OCI-M2 (cell line): Measurements from ENCODE around the gene TNFAIP8L1.
"Not testable (repeated sequence)": the region's sequence is repeated elsewhere in the genome, so short reads cannot be mapped to it uniquely, and the experiment has no call there.

Source experiments
- DNase-seq: peaks from one replicate; lab custom pipeline; 2025; ENCODE audit not compliant: unreplicated experiment; lab: John Stamatoyannopoulos, UW

The TNFAIP8L1 gene

GRCh38 chr19:4638828-4639530, at the start of gene TNFAIP8L1:
Gene TNFAIP8L1 (plus strand): TSS chr19:4639516. CDS start chr19:4651870, 12,354 bp downstream.
- DNase-seq, result peak; percentile 82

DNA sequence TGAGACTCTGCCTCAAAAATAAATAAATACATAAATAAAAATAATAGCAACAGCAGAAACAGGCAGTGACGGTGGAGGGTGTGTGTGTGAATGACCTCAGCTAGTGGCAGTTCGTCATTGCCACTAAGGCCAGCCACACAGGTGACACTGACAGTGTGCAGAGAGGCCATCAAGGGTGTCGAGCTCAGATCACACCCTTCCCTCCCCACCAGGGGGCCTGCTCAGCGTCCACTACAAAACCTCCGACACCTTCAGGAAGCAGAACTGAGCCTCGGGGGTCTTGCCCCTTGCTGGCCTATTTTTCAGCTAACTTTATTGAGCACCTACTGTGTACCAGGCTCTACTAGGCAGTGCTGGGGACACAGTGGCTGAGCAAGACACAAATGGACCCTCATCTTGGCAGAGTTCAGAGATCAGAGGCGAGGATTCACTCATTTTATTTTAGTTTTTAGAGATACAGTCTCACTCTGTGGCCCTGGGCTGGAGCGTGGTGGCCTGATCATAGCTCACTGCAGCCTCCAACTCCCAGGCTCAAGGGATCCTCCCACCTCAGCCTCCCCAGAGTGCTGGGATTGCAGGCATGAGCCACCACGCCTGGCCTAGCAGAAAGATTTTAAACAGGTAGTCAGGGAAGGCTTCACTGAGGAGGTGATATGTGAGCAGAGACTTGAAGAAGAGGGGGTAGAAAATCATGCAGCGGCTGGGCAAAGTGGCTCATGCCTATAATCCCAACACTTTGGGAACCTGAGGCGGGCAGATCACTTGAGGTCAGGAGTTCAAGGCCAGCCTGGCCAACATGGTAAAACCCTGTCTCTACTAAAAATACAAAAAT, 49.5 kb upstream of the TNFAIP8L1 start:
- DNase-seq, result no peak

DNA sequence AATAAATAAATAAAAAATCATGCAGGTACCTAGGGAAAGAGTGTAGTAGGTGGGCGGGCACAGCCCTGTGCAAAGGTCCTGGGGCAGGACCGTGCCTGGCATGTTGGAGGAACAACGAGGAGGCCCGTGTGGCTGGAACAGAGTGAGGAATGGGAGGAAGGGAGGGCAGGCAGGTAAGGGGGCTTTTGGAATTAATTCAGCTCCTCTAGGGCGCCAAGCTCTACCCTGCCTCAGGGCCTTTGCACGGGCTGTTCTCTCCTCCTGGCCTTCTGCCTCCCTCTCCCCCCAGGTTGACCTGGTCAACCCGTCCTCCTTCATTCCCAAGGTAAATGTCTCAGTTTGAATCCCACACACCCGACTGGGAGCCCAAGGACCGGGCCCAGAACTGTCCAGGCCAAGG, 48.8 kb upstream of the TNFAIP8L1 start:
- no peak for DNase-seq

DNA sequence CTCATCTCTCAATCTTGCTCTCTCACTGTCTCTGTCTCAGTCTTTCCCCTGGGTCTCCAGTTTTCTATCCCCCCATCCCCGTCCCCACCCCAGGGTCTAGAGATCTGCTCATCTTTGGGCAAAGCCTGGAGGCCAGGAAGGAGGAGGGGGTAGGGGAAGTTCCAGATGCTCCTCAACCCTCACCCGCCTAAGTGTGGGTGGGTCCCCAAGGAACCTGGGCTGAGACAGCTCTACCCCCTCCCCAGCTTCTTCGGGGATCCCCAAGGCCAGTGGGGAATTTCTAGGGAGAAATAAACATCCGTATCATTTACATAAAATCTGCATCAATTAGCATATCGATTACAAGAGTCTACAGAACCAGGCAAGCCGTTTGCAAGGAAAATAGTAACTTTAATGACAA, 48.0 kb upstream of the TNFAIP8L1 start:
- DNase-seq, result no peak

GRCh38 chr19:4592445-4592844, 46.9 kb upstream of the TNFAIP8L1 start:
- DNase-seq, result no peak

GRCh38 chr19:4593409-4593851, 45.9 kb upstream of the TNFAIP8L1 start:
- no peak for DNase-seq

GRCh38 chr19:4594201-4594600, 45.1 kb upstream of the TNFAIP8L1 start:
- no peak for DNase-seq

DNA sequence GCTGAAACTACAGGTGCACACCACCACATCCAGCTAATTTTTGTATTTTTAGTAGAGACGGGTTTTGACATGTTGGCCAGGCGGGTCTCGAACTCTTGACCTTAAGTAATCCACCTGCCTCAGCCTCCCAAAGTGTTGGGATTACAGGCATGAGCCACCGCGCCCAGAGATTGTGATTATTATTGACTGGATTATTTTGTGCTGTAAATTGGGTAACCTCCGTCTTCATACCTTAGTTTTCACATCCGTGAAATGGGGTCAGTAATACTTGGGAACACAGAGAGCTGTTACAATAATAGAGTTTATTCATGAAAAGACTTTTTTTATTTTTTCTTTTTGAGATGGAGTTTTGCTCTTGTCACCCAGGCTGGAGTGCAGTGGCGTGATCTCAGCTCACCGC, 44.2 kb upstream of the TNFAIP8L1 start:
- DNase-seq, result not testable (repeated sequence)

GRCh38 chr19:4596033-4596904, 43.0 kb upstream of the TNFAIP8L1 start:
- DNase-seq, result no peak

- no peak for DNase-seq
Observed at GRCh38 chr19:4597278-4597974, 41.9 kb upstream of the TNFAIP8L1 start.

GRCh38 chr19:4597975-4598671, 41.2 kb upstream of the TNFAIP8L1 start:
- no peak for DNase-seq

GRCh38 chr19:4598712-4599111, 40.6 kb upstream of the TNFAIP8L1 start:
- DNase-seq, result no peak

- DNase-seq, result no peak
Observed at GRCh38 chr19:4600082-4600481, 39.2 kb upstream of the TNFAIP8L1 start.

GRCh38 chr19:4600893-4601292, 38.4 kb upstream of the TNFAIP8L1 start:
- DNase-seq, result no peak

DNA sequence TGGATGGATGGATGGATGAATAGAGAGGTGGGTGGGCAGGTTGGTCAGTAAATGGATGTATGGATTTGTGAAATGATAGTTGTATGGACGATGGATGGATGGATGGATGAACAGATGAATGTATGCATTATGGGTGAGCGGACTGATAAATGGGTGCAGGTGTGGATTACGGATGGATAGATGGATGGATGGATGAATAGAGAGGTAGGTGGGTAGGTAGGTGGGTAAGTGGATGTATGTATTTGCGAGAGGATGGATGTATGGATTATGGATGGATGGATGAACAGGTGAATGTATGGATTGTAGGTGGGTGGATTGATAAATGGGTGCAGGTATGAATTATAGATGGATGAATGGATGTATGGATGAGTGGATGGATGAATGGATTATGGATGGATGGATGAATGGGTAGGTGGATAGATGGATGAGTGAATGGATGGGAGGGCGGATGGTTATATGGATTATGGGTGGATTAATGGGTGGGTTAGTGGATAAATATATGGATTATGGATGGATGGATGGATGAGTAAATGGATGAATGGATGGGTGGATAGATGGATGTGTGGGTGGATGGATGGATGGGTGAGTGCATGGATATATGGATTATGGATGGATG, 37.0 kb upstream of the TNFAIP8L1 start:
- no peak for DNase-seq

DNA sequence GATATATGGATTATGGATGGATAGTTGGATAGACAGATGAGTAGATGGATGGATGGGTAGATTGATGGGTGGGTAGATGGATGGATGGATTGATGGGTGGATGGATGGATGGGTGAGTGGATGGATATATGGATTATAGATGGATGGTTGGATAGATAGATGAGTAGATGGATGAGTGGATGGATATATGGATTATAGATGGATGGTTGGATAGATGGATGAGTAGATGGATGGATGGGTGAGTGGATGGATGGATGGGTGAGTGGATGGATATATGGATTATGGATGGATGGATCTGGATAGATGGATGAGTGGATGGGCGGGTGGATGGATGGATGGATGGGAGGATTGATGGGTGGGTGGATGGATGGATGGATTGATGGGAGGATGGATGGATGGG, 36.4 kb upstream of the TNFAIP8L1 start:
- no peak for DNase-seq

DNA sequence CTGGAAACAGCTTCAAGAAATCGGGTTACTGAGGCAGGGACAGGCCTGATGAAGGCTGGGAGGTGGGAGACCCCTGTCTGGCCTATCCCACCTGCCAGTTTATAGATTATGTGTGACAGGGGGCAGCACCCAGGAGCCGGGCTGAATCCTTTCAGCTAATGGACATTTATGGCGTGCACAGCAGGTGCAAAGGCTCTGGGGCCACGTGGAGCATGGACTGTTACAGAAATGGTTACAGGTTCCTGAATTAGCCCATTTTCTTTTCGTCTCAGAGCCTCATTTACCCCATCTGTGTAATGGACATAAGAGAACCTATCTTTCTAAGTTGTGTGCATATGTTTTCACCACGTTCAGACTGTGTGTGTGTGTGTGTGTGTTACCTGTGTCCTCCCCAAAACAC, 34.4 kb upstream of the TNFAIP8L1 start:
- DNase-seq, result no peak

DNA sequence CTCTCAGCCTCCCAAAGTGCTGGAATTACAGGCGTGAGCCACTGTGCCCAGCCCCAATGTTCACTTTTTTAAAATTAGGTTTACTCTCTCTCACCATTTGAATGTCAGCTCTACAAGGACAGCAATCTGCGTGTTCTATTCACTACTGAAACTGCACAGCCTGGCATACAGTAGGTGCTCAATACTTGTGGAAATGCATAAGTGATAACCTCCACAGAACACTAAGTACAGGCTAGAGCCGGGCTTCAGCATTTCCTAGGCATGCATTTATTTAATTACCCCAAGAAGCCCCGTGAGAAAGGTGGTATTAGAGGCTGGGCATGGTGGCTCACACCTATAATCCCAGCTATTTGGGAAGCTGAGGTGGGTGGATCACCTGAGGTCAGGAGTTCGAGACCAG, 33.1 kb upstream of the TNFAIP8L1 start:
- no peak for DNase-seq

DNA sequence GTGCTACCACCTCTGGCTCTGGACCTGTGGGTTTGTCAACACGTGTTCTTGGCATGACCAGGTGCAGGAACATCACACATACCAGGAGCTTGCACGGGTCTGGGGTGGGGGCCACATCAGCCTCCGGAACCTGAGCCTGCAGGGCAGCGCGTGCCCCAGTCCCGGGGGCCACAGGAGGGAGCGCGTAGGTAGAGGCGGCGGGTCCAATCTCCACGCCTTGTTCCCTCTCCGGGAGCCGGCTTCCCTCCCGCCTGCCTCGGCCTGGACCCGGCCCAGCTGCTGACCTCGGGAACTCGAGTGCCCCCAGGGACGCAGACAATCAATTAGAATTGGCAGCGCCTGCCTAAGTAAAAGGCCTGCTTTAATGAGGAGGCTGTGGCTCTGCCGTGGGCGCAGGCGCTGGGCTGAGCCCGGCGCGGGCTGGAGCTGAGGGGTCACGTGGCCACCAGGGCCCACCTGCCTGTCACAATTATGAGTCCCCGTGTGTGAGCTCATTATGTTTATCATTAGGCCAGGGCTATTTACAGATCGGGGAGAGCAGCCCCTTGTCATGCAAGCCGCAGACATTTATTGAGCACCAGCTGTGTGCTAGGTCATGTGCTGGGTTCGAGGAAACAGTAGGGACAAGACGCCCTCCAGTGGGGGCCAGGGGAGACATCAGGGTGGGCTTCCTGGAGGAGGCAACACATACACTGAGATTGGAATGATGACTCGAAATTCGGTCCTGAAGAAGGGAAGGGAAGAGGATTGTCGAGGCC, 32.2 kb upstream of the TNFAIP8L1 start:
- DNase-seq, result no peak
